Ovary (tissue), 3 donors: ENCODE data around the gene METTL18.

Source experiments
- CTCF ChIP-seq, 3 donors: fragments of 450-650 bp in 2 of 3; fragments of 200-600 bp in 1 of 3; IDR thresholded peaks; one replicate each; pipeline versions ENCODE4 v1.5.1 to v1.8.0; 2016 to 2022; ENCODE audit warnings: antibody characterized with exemption in 3 of 3, mild to moderate bottlenecking in 1 of 3
- EP300 ChIP-seq: sonication (generic); formaldehyde crosslinking; IDR thresholded peaks from one replicate; pipeline ENCODE4 v1.6.1; 2017; ENCODE audit warnings: antibody characterized with exemption
- POLR2A ChIP-seq: fragments of 450-650 bp; IDR thresholded peaks from one replicate; pipeline ENCODE4 v1.6.1; 2017; ENCODE audit warnings: antibody characterized with exemption, mild to moderate bottlenecking, moderate library complexity
- donor health status: DM: no; HTN: no; CAD: no.

GRCh38 chr1:169759038-169759437 is 35.7 kb downstream of the METTL18 start:
- no peak for TF ChIP-seq CTCF (IDR thresholded peaks at IDR 0.05)
- no peak for TF ChIP-seq POLR2A
- no peak for TF ChIP-seq EP300
